ENCODE data around the gene MAMDC2.

DNA sequence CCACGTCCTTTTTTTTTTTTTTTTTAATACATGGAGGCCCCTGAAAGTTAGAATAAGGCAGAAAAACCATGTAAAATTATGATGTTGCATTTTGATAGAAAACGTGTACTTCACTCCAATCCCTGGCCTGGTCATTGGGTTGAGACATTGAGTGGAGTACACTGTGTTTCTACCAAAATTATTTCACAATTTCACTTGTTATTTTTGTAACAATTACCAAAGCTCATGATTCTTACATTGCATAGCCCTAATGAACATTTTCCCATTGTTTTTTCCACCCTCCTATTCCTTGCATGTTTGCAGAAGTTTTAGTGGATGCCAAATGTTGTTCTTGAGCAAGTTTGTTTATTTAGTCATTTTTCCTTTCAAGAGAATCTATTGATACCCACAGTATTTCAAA is 21.9 kb downstream of the MAMDC2 start:
- TF ChIP-seq POLR2A (IDR thresholded peaks at IDR 0.05; ENCODE audit: low read depth, low read length) (no peak), TAF1 (IDR thresholded peaks at IDR 0.05; ENCODE audit: borderline replicate concordance, low read depth, low read length) (no peak), POLR2AphosphoS5 (IDR thresholded peaks at IDR 0.05; ENCODE audit: low read depth, low read length) (no peak)

Measured in GM12892 (cell line).